HG02678 (cell line): ENCODE results near the gene ZBTB7A.

Experiments
- ATAC-seq: cut with Tn5 transposase; IDR thresholded peaks from one replicate; pipeline ENCODE4 v1.9.1; 2021; ENCODE audit warnings: mild to moderate bottlenecking, moderate library complexity; ENCODE audit not compliant: unreplicated experiment

Gene ZBTB7A

GRCh38 chr19:4094761-4095487 lies 28.2 kb upstream of the ZBTB7A start:
- no peak for ATAC-seq

DNA sequence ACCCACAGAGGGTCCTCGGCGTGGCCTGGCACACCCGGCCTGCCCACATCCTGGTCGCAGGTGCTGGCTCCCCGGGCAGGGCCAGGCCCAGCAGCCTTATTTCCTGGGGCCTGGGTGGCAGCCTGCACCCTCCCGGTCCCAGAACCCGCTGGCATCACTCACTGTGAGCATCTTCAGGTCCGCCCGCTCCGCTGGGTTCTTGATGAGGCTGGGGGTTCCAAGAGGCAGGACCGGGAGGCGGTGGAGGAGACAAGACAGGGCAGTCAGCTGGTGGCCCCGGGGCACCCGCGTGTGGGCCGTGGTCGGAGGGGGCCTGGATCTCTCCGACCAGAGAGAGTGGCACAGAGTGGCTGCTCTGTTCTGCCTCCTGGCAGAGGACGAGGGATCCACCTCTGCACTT lies 27.6 kb upstream of the ZBTB7A start:
- ATAC-seq = no peak

GRCh38 chr19:4093643-4094175 lies 27.0 kb upstream of the ZBTB7A start:
- no peak for ATAC-seq

- ATAC-seq = no peak
These were observed 23.9 kb upstream of the ZBTB7A start for GRCh38 chr19:4090356-4091220.

GRCh38 chr19:4089946-4090345 lies 23.2 kb upstream of the ZBTB7A start:
- no peak for ATAC-seq

- ATAC-seq = peak; percentile 69
These were observed 22.8 kb upstream of the ZBTB7A start for GRCh38 chr19:4089400-4089908.

GRCh38 chr19:4088975-4089374 lies 22.3 kb upstream of the ZBTB7A start:
- ATAC-seq = peak; percentile 29

GRCh38 chr19:4087787-4088679 lies 21.3 kb upstream of the ZBTB7A start:
- ATAC-seq = no peak

GRCh38 chr19:4086411-4086867 lies 19.7 kb upstream of the ZBTB7A start:
- ATAC-seq = no peak

GRCh38 chr19:4084547-4084877 lies 17.8 kb upstream of the ZBTB7A start:
- ATAC-seq = no peak

DNA sequence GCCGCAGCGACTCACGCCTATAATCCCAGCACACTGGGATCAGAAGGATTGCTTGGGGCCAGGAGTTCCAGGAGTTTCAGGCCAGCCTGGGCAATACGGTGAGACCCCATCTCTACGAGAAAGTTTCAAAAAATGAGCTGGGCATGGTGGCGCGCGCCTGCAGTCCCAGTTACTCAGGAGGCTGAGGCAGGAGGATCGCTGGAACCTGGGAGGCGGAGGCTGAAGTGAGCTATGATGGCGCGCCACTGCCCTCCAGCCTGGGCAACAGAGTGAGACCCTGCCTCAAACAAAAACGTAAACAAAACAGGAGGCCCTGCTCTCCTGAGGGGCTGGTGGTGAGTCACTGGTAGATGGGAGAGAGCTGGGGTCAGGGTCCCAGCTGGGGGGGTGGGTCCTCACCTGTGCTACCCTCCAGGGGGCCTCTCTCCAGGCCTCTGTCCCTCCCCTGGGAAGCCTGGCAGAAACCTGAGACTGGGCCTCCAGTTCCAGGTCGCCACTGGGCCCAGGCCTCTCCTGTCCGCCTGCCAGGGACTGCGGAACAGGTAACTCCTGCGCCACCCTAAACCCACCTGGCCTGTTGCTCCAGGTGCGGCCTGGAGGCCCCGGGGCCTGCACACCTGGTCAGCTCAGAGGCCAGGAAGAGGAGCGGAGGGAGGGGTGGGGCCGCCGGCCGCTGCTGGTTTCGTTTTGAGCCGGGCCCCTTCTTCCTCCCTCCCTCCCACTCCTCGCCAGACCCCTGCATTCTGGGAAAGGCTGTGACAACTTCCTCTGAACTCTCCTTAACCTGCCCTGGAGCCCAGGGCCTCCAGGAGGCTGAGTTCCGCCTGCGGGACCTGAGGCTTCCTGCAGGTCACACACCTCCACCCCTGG lies 17.2 kb upstream of the ZBTB7A start:
- no peak for ATAC-seq

- ATAC-seq = no peak
These were observed 15.5 kb upstream of the ZBTB7A start for GRCh38 chr19:4082172-4082571.

DNA sequence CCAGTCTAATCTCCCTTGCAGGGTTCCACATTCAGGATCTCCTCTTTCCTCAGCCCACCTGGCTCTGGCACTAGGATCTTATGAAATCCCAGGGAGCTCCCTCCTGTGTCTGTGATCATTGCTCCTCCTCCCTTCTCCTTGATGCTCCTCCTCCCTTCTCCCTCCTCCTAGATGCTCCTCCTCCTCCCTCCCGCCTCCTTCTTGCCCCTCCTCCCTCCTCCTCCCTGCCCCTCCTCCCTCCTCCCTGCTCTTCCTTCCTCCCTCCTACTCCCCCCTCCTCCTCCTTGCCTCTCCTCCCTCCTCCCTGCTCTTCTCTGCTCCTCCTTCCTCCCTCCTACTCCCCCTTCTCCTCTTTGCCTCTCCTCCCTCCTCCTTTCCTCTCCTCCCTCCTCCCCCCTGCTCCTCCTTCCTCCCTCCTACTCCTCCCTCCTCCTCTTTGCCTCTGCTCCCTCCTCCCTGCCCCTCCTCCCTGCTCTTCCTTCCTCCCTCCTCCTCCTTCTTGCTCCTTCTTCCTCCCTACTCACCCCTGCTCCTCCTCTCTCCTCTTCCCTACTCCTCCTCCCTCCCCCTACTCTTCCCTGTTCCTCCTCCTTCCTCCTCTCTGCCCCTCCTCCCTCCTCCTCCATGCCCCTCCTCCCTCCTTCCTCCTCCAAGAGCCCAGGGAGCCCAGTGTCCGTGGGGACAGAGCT lies 14.9 kb upstream of the ZBTB7A start:
- no peak for ATAC-seq

GRCh38 chr19:4080473-4080872 lies 13.8 kb upstream of the ZBTB7A start:
- no peak for ATAC-seq

- ATAC-seq = no peak
These were observed 11.3 kb upstream of the ZBTB7A start for GRCh38 chr19:4077800-4078684.

GRCh38 chr19:4077007-4077374 lies 10.3 kb upstream of the ZBTB7A start:
- ATAC-seq = no peak

DNA sequence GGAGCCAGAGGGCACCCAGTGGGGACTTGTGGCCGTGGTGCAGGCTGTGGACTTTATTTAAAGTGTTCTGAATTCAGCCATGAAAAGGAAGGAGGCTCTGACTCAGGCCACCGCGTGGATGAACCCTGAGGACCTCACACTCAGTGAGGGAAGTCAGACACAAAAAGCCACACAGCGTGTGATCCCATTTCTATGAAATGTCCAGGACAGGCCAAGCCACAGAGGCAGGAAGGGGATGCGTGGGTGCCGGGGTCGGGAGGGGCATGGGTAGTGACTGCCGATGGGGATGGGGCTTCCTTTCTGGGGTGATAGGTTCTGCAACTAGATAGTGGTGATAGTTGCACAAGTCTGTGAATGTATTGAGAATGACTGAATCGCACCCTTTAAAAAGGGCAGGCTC lies 8.7 kb upstream of the ZBTB7A start:
- no peak for ATAC-seq

GRCh38 chr19:4071610-4072009 lies 4.9 kb upstream of the ZBTB7A start:
- no peak for ATAC-seq
